ENCODE measurements around the gene AFTPH.
"Not testable (repeated sequence)": the region's sequence is repeated elsewhere in the genome, so short reads cannot be mapped to it uniquely, and the experiment has no call there.

Gene AFTPH

DNA sequence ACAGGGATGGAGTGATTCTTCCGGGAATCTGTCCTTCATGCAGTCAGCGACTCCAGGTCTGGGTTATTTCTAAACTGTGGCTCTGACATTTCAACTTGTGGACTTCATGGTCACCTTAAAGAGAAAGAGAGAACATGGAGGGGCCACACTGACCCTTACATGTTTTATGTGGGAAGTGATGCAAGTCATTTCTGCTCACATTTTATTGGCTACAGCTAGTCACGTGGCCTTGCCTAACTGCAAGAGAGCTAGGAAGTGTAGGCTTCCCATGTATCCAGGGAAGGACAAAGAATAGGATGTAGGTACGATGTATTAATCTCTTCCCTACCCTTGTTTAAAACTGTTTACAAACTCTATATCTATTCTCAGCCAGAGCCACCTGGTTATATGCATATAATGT, 30.3 kb upstream of the AFTPH start:
- DNase-seq (ENCODE audit: low read depth), result no peak

DNA sequence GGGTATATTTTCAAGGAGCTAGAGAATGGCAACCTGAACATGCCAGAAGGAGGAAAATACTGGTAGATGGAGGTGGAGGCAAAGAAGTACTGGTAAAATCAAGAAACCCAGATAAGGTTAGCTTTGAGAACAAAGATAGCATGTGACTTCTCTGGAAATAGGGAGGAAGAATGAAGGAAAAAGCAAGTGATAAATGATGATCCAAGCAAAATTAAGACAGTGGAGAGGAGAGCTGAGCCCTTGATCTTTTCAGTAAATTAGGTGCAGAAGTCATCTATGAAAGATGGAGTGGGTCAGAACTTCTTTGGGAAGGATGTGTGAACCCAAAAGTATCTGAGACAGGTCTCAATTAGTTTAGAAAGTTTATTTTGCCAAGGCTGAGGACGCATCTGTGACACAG, 25.7 kb upstream of the AFTPH start:
- DNase-seq (ENCODE audit: low read depth), result no peak

DNA sequence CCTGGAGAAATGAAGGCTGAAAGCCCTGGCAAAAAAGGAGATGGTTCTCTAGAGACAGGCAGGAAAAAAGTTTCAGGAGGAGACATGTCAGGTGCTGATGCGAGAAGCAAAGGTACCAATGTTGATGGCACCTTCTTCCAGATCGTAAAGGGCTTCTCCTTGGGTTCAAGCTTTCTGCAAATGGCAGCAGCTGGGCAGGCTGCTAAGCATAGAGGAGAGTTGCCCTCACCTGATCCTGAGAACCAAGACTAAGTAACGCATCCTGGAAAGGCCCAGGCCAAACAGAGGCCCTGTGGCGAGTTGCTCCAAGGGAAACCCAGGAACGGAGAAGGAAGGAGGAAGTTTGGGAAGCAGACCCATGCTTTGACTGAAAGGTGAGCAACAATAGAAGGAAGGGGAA, 23.6 kb upstream of the AFTPH start:
- no peak for DNase-seq (ENCODE audit: low read depth)

DNA sequence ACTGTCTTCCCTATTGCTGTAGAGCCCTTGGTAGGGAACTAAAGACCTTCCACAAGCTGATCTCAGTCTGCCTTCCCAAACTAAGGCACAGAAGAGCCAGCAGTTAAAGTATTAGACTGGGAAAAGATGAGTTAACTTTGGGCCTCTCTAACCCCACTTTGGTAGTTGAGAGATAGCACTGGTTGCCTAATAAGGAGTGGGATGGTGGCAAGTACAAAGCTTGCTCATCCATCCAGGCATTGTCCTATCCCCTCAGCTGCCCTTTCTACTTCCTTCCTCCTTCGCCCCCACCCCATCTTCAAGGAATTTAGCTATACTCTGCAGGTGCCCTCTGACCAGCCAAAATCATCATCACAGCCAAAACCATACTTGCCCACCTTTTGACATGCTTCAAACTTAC, 22.2 kb upstream of the AFTPH start:
- DNase-seq (ENCODE audit: low read depth), result no peak

DNA sequence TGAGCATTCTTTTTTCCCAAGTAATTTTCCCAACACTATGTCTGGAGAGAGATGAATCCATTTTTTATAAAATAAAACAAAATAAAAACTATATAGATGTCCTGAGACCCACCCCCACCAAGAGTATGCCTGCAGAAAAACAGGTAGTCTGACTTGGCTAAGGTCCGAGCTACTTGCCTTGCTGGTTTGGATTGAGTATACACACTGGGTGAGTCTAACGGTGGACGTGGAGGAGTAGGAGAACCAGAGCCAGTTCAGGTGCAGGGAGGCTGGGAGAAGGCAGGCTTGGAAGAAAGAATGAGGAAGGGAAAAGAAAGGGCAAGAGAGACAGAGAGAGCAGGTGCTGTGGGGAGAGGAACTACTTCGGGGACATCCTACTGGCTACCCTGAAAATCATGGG, 21.3 kb upstream of the AFTPH start:
- DNase-seq (ENCODE audit: low read depth), result no peak

DNA sequence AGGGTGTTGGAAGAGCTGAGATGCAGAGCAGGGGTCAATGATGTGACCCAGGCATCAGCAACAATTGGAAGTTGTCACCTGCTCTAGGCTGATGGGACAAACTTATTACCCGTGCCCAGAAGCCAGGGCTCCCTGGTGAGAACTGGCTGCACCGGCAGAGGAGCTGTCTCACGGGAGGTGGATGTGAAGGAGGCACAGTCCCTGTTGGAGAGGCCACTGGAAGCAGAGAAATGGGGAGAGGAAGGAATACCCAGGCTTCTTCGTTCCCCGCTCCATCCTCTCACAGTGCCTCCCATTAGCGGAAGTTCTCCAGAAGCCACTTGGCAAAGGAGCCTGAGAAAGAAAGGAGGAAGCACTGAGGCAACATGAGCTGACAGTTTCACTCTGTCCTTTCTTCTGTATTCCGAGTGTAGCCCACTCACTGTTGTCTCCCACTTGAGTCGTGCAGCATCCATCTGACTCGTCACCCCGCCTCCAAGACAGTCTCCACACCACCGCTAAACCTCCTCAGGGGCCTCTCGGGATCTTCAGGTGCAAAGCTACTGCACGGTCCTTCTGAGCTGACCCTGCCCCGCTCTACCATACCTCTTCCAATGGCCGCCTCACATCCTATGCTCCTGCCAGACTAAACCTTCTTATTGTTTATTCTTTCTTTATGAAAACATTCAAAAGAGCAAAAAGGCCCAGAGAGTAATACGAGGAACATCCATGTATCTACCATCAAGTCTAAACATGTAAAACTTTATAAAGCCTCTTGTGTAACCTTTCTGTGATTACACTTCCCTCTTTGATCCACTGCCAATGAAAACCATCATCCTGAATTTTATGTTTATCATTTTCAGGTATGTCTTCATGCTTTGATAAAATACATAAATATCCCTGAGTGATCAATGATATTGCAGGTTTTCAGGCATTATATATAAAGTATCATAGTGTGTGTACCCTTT, 19.1 kb upstream of the AFTPH start:
- DNase-seq (ENCODE audit: low read depth), result no peak

DNA sequence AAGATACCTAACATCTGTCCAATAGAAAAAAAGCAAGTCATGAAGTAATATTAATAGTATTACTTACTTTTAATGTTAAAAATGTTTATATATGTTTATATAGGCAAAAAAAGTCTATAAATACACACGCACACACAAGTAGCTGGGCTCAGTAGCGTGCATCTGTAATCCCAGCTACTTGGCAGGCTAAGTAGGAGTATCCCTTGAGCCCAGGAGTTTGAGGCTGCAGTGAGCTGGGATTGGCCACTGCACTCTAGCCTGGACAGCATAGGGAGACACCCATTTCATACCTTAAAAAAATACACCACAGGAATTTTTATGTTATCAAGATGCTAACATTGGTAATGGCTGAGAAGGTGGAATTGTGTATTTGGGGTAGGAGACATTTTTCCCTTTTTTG, 17.4 kb upstream of the AFTPH start:
- DNase-seq (ENCODE audit: low read depth), result no peak

DNA sequence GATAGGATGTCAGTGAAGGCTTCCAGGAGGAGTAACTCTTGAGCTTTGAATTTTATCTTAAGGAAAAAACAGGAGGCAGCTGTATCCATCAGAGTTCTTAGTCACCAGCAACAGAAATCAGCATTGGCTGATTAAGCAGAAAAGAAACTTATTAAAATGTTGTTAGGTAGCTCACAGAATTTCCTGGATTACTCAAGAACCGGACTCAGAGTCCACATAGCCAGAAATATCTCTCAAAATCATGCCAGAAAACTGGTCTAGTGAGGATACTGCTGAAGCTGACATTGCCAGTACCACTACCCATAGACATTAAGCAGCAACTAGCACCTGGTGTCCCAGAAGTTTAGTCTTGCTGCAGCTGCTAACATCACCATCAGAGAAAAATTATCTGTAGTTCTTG, 10.1 kb upstream of the AFTPH start:
- DNase-seq (ENCODE audit: low read depth), result no peak

DNA sequence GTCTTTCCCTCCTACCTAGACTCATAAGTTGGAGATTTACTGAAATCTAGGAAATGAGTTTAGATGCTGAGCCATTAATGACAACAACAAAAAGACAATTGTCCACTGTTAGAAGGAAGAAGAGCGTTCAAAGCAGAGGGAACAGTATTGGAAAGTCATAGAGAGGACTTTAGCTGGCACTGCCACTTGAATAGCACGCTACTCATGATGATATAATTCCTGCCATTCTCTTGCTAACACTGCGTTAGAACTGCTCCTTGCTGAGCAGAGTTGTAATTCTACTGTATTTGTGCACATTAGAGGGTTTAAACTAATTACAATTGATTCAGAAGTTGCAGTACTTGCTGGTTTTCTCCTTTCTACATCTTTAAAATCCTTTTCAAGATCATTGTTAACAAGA, 9.0 kb upstream of the AFTPH start:
- DNase-seq (ENCODE audit: low read depth), result no peak

DNA sequence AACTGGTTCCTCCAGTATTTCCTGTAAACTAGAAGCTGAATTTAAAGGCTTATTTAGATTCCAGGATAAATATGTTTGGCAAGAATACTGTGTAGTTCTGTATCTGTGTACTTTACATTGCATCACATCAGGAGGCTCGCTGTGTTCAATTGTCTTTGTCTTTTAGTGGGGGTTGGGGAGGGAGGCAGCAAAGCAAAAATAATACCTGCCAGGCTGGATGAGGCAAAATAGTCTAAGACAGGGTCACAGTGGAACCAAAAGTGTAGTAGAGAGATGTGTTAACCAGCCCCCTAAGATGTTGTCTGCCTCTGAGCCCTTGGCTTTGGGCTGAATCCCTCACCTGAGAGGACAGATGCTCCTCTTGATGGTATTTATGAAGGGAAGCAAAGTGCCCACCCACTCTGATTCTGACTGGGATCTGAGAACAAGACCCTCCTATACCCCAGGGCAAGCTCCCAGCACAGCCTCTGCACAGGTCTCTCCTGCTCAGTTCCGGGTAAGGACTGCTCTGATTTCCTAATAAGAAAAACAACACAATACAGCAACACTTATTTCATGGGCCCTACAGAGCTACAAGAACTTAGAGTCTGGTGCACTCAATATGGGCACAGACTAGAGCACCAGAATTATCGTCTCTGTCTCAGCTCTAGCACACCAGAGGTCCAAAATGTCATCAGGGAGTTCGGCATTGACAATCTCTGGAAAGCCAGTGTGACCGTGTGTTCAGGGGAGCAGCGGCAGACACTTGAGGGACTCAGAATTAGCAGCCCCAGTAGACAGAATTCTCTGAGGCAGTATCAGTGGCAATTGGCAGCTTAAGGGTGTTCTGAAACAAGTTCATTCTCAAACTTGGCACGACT, 7.2 kb upstream of the AFTPH start:
- no peak for DNase-seq (ENCODE audit: low read depth)

DNA sequence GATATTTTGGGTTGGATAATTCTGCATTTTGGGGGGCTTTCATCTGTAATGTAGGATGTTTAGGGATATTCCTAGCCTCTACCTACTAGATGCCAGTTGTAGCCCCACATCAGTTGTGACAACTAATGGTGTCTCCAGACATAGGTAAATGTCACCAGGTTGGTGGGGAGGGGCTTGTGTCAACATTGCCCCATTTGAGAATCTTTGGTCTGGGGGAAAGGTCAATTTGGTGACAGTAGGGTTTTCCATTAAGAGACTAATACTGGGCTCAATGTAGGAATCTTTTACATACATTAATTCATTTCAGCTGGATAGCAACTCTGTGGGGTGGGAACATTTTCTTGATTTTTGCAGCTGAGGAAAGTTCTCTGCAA, 6.6 kb upstream of the AFTPH start:
- DNase-seq (ENCODE audit: low read depth), result no peak

DNA sequence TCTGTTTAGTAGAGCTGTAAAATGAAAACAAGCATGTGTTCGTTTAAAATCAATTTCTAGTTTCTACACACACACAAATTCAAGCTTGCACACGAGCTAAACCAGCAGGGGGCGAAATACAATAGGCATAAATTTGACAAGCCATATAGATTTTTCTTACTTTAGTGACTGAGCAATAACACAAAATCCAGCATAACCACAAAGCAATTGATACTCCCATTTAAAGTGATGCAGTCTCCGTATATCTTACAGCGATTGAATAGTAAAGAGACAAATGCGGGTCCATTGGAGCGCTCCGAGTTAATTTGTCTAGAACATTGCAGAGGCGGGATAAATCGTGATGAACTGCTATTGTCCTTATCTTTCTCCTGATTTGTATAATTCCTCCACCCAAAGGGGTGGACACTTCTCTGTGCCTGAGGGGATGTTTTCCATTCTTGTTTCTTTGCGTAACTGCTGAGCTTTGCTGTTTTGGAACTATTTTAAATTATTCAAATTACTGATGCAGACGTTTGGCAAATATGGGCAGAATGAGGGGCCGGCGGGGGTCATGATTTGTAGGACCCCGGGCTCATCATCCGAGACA, 1.2 kb upstream of the AFTPH start:
- DNase-seq (ENCODE audit: low read depth), result peak; percentile 49

DNA sequence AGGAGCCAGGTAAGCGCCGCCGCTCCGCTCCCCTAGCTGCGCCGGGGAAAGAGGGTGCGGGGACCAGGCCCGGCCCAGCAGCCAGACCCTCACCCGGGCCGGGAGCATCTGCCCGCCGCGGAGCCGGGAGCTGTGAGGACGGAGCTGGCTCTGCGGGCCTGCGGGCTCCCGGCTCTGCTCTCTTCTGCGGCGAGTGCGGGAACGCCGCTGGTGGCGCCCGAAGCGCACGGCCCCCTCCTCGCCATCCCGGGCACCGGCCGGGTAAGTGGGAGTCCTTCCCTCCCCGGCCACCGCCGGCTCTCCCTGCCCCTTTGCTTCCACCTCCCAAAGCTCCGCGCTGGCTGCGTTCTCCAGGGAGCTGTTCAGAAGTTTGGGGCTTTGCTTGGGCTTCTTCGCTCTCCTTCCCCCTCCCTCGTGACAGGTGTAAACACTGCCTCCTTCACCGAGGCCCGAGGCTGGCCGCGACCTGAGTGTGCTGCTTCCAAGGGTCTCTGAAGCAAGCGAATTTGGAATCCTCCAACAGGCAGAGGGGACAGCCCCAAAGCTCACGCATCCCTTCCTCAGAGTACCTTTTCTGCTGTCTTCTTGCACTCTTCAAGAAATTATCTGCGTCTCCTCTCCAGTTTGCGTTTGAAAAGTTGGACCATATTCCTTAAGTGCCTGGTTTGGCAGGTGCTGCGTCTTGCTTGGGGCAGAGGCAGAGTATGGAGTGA, 632 bp downstream of the AFTPH start:
- no peak for DNase-seq (ENCODE audit: low read depth)

DNA sequence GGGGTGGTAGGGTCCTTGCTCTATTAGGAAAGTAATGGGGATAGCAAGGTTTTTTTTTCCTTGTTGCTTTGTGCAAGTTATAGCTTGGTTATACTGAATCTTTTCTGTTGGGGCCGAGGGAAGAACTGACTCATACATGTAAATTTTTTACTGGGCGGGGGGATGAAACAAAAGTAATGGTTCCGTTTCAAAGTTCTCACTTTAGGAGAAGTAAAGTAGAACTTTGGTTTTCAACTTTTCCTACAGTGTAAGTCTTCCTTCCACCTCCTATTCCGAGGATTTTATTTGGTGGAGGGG, 1.1 kb downstream of the AFTPH start:
- DNase-seq (ENCODE audit: low read depth), result no peak

DNA sequence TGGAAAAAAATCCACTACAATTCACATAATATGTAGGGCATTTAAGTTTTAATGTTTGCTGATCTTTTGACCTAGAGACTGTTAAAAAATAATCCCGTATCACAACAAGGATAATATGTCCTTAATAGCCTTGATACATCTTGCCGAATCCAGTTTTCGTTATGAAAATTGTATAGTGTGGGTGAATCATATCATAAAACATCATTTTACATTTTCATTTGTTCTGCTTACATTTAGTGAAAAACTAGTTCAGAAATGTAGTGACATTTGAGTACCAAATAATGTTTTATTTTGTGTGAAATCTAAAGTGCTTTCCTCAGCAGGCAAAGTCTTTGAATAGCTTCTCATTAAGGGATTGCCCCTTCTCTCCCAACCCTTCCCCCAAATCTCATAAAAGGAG, 1.9 kb downstream of the AFTPH start:
- DNase-seq (ENCODE audit: low read depth), result no peak

DNA sequence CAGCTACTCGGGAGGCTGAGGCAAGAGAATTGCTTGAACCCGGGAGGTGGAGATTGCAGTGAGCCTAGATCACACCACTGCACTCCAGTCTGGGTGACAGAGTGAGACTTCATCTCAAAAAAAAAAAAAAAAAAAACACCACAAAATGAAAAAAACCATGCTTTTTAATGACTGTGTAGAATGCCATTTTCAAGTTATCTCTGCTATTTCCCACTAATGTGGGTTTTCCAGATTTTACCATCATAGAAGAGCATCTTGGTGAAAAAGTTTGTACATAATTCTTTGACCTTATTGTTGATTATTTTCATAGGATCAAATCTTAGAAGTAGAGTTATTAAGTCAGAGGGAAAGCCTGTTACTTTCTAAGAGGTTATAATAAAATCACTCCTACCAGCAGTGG, 6.8 kb downstream of the AFTPH start:
- not testable (repeated sequence) for DNase-seq (ENCODE audit: low read depth)

DNA sequence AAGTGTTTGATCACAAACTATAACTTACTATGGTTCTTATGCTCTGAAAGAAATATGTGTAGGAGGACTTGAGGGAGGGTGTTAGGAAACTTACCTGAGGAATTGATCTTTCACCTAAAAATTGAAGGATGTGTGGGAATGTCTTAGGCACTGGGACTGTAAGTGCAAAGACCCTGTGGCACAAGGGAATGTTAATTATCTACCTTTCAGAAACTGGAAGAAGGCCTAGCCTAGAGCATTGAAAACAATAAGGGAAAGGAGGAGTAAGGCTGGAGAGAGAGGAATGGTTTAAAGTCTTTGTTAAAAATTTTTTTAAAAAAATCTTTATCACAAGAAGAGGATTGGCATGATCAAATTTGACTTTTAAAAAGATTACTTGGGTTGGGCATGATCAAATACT, 7.9 kb downstream of the AFTPH start:
- no peak for DNase-seq (ENCODE audit: low read depth)

DNA sequence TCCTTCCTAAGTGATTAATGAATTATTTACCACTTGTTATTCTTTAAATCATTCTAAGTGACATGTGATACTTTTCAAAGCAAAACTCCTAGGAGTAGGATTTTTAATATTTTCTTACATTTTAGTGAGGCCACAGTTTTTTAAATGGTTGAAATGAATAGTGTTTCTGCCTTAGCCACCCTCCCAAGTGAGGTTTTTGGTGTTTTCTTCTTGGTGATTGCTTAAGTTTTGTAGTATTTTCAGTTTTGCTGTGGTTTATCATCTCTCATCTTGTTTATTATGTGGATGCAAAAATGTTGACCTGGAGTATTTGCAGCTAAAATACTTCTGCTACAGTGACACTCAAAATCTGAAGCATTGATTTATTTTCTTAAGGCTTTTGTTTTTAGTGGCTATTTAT, 9.8 kb downstream of the AFTPH start:
- no peak for DNase-seq (ENCODE audit: low read depth)

DNA sequence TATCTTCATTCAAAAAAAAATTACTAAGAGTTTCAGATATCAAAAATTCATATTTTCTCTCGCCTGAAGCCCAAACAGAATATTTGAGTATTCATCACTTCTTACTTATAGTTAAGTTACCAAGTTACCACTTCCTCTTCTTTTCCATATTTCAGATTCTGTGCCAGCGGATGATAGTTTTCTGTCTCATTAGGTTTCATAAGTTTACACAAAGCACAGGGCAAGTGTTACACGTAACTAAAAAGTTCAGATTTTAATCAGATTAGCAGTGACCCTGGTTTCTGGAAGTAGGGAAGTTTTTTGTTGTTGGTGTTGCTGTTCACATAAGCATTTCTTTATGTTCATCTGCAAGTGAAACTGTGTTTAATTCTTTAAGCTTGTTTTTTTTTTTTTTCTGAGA, 10.2 kb downstream of the AFTPH start:
- no peak for DNase-seq (ENCODE audit: low read depth)

DNA sequence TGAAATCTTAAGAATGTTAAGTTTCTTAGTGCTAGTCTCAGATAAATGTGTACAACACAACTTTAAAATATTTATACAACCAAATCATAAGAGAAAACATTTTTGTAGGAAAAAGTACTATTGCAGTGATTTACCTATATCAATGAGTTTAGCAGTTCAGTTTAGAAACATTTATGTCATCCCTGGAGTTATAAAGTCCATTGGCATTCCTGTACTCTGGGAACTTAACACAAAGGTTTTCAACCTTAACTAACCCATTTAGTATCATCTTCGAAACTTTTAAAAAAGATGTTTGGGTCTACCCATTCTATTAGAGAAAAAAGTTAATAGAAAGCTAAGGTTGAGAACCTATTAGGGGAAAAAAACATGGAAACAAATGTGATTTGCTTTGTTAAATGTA, 10.9 kb downstream of the AFTPH start:
- DNase-seq (ENCODE audit: low read depth), result no peak

DNA sequence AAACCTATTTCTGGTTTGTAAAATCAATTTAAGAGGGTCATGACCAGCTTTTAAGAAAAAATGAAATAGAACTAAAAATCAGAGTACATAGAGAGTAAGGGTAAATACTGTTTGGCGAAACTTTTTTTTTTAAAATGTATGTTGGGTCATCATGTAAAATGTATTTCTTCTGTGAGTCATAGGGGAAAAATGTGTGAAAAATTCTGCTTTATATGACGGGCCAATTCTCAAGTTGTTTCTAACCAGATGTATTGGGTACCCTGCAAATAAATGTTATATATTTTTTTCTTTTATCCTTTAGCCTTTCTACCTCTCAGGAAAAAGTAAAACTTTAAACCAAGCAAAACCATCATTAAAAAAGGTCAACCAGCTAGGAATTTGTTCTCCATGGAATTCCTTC, 13.9 kb downstream of the AFTPH start:
- DNase-seq (ENCODE audit: low read depth), result no peak

DNA sequence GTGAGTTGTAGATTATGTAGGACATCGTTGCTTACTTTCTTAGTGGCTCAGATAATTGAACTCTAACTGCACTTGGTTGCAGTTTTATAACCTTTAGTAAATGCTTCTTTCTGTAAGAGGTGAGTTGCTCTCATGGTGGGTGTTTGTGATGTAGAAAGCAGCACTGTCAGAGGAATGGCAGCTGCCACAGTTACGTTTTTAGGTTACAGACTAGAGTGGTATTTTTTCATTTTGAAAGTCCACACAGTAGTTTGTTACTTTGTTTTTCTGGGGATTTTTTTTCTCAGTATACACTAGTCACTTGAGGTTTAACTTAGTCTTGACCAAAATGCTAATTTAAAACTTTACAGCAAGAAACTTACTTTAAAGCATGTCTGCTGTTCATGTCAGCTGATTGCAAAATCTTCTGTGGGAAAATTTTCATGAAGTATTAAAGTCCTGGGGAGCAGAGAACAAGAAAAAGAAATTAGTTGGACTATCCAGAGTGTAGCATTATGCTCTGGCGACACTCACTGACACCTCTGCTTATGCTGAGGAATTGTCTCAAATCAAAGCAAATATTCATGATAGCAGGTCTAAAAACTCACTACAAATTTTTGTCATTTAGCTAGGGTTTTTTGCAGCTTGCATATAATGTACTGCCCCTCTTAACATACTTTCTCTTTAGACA, 14.8 kb downstream of the AFTPH start:
- no peak for DNase-seq (ENCODE audit: low read depth)

Data from stimulated activated CD8-positive, alpha-beta memory T cell treated with anti-CD3 and anti-CD28 coated beads, Interleukin-4, amount 100 ng/mL, for 24 hours (primary cell).